GM12874 (cell line): Measurements from ENCODE around the gene SIPA1.

Experiments
- TF ChIP-seq, protein P1 (sequence below): IDR thresholded peaks from 2 replicates; pipeline ENCODE4 v1.5.1; 2011; ENCODE audit warnings: low read depth, mild to moderate bottlenecking, control low read depth, low read length, moderate library complexity; ENCODE audit not compliant: insufficient read depth

The SIPA1 gene

DNA sequence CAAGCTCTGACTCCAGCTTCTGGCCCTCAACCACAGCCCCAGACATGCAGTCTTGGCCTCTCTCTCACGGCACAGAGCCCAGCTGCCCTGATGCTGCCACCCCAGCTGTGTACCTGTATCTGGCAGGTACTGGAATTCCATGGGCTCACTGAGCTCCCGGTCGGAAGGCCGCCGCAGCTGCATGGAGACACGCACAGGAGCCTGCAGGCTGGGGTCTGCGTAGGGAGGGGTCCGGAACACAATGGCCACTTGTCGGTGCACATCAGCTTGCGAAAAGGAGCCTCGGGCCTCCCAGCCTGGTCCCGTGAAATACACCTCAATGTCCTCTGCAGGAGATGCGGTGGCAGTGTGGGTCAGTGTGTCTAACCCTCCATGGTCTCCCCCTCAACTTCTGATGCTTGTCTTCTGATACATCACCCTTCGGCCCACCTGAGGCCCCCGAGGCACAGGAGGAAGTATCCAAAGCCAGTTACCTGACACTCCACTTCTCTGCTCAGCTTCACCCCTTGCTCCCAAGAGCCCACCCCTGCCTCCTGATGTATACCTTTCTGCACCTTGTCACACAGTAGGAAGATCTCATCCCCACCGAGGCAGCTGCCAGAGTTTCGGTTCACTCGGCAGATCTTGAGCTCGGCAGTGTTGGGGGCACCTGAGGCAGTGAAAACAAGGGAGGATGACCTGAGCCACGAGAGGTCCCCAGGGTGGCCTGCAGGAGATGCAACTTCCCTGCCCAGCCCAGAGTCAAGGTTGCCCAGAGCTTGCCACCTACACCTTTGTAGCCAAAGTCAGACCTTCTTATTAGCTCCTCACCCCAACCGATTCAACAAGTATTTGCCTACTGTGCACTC lies 20.5 kb downstream of the SIPA1 start:
- TF ChIP-seq, protein P1, sequence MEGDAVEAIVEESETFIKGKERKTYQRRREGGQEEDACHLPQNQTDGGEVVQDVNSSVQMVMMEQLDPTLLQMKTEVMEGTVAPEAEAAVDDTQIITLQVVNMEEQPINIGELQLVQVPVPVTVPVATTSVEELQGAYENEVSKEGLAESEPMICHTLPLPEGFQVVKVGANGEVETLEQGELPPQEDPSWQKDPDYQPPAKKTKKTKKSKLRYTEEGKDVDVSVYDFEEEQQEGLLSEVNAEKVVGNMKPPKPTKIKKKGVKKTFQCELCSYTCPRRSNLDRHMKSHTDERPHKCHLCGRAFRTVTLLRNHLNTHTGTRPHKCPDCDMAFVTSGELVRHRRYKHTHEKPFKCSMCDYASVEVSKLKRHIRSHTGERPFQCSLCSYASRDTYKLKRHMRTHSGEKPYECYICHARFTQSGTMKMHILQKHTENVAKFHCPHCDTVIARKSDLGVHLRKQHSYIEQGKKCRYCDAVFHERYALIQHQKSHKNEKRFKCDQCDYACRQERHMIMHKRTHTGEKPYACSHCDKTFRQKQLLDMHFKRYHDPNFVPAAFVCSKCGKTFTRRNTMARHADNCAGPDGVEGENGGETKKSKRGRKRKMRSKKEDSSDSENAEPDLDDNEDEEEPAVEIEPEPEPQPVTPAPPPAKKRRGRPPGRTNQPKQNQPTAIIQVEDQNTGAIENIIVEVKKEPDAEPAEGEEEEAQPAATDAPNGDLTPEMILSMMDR: no peak

DNA sequence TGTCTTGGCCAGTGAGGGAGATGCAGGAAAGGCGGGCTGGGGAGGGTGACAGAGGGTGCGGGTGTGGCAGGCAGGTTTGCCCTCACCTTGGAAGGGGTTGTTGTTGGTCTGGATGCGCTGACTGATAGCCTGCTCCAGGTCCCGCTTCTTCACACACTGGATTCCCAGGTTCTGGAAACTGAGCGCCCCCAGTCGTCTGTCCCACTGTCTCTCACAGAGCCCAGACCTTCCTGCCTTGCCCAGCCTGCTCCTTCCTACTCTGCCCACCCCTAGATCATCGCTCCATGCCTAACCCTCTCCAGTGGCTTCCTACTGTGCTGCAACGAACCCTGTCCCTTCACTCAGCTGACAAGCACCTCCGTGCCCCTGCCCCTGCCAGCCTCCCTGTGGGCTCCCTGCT lies 22.1 kb downstream of the SIPA1 start:
- TF ChIP-seq, protein P1: no peak

DNA sequence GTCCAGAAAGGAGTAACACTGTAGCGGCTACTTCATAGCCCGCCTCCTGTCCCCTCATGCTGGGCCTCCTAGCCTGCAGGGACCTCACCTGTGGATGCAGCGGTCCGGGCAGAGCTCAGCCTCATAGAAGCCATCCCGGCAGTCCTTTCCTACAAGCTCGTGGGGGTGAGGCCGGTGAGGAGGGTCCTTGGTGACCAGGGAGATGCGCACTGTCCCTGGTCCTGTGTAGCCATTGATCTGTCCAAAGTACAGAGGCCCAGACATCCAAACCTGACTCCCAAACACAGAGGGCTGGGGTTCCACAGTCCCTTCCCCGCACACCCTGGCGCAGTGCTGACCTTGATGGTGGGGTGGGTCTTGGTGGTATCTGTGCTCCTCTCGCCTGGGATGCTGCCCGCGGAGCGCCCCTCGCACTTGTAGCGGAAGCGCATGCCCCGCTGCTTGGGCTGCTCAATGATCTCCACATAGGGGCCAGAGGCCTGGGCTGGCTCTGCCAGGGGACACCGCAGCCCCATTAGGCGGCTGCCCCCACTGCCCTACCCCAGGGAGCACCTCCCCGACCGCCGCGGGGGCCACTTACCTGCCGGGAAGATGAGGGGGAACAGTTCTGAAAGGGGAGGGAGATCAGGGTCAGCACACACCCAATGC lies 23.8 kb downstream of the SIPA1 start:
- TF ChIP-seq, protein P1: no peak

DNA sequence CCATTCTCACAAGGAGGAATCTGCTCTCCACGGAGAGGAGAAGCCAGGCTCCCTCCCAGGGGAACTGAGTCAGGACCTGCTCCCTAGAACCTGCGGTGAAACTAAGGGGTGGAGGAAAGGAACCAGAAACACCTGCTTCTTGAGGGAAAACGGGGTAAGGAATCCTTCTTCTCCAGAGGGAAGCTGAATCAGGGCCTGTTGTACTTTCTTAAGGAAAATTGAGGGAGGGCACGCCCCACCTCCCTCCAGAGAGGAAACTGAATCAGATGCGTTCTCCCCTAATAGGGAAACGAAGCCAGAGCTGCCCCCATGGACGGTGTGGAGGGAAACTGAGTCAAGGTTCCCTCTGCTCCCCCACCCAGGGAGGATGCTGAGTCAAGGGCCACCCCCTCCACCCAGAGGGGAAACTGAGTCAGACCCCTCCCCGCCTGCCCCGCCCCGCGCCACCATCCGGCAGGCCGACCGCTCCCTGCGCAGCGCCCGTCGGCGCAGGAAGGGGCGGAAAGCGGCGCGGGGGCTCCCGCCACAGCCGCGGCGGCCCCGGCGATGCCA lies 24.4 kb downstream of the SIPA1 start:
- TF ChIP-seq, protein P1: no peak

DNA sequence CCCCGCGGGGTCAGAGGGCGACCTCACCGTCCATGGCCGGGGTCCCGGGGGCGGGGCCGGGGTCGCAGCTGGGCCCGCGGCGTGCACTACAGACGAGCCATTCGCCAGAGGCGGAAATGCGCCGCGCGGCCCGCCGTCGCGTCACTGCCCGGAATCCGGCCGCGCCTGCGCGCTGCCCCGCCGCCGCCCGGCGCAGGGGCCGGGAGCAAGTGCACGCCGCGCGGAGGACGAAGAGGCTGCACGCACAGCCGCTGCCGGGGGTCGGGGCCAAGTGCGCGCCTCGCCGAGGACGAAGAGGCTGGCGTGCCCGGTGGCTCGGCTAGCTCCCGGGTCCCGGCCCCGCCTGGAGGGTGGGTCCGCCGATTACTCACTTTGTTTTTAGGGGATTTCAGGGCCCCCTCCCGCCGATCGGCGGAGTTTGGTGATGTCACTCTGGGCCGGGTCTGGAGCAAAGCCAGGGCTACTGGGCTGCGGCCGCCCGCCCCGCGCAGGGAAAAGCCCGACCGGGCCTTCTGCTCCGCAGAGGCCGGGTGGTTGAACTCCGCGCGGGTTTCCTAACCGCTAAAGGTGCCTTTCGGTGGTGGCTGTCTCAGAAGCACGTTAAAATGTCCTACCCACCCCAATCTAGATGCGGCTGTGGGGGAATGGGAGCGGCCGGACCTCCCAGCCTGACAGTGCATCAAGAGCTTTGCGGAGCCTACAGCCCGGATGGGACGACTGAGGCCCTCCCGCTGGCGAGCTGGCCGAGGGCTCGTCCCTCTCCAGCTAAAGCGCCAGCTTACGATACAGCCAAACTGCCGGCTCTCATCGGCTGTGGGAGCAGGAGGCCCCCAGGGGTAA lies 25.1 kb downstream of the SIPA1 start, which contains the start of gene RELA:
TSS of gene RELA (minus strand) at position 118 of the 840 bp plus-strand sequence. CDS start at position 34, 84 bp downstream.
- TF ChIP-seq, protein P1: no peak

DNA sequence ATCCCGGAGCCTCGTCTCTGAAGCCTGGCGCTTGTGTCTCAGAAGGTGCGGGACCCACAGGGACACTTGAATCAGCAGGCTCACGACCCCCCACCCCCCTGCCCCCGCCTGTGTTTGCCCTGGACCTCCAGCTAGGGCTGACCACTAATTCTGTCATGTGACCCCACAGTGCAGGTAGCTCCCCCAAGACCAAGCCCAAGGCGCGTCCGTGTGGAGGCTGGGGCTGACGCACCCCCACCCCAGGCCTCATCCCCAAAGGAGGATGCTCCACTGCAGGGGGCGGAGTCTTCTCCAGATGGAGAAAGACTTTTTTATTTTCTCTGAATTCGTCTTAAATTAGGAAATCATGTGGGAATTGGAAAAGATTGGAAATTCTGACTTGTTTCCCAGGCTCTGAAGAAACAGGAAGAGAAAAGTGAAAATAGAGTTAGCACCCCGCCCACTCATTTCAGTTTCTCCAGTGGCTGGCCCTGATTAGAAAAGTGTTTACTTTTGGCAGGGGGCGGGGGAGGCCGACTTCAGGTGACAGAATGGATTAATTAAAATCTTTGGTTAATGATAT lies 25.8 kb downstream of the SIPA1 start:
- TF ChIP-seq, protein P1: no peak
